Testis (tissue), 3 donors: Measurements from ENCODE around the gene SEC14L1. TPM values are rescaled to one million over a fixed set of nuclear protein-coding genes. Genes with fewer than 3 reads are reported as not detected.

Experiments used
- DNase-seq: peaks from one replicate; pipeline ENCODE4 v3.0.0-alpha.2; 2019
- H3K27ac ChIP-seq, 2 donors: fragments of 200-600 bp; sonication (generic); one replicate each; pipeline ENCODE4 v1.5.1; 2019
- H3K27me3 ChIP-seq: fragments of 200-600 bp; sonication (generic); one replicate; pipeline ENCODE4 v1.5.1; 2019
- H3K36me3 ChIP-seq: fragments of 200-600 bp; sonication (generic); one replicate; pipeline ENCODE4 v1.5.1; 2017; ENCODE audit warnings: low read depth; ENCODE audit errors: missing control alignments
- H3K4me1 ChIP-seq: fragments of 200-600 bp; sonication (generic); one replicate; pipeline ENCODE4 v1.5.1; 2019
- H3K4me3 ChIP-seq, 2 donors: fragments of 200-600 bp; sonication (generic); one replicate each; pipeline ENCODE4 v1.5.1; 2017 to 2019
- H3K9me3 ChIP-seq: fragments of 200-600 bp; sonication (generic); one replicate; pipeline ENCODE4 v1.5.1; 2017
- POLR2A ChIP-seq: fragments of 450-650 bp; IDR thresholded peaks from one replicate; pipeline ENCODE4 v1.6.1; 2017; ENCODE audit warnings: antibody characterized with exemption, mild to moderate bottlenecking, moderate library complexity
- WGBS, 2 donors: methylation state at CpG; one replicate each; pipeline ENCODE4 v1.1.5; 2018; 5-methylcytosine and 5-hydroxymethylcytosine counted together
- intact Hi-C: fragments of 100-400 bp; cut with DNase I; formaldehyde crosslinking; loops from one replicate; pipeline ENCODE4 v1.15.1; 2023; ENCODE audit warnings: low total_unique reads
- polyA plus RNA-seq: library from polyadenylated mRNA; stranded (reverse); fragments of 350-450 nt; fragmentation: Illumina TruSeq; extraction: RNeasy Lipid Tissue Mini Kit (QIAGEN cat#74804); gene quantifications from one replicate; pipeline ENCODE4 v1.2.3, GENCODE V29; 2014; ENCODE audit warnings: low read depth, low replicate concordance; ENCODE audit not compliant: insufficient read depth
- total RNA-seq, 2 donors: library from RNA; depleted of rRNA; stranded (reverse); fragments of >200 nt; gene quantifications; one replicate each; pipeline ENCODE4 v1.2.3, GENCODE V29; 2016
- TF ChIP-seq, protein P1 (sequence below), 3 experiments: fragments of 450-650 bp in 2 of 3; fragments of 200-600 bp in 1 of 3; sonication (generic) in 1 of 3; IDR thresholded peaks; one replicate each; pipeline ENCODE4 v1.5.1; 2016 to 2019; ENCODE audit warnings: antibody characterized with exemption in 3 of 3, mild to moderate bottlenecking in 2 of 3, moderate library complexity in 1 of 3

SEC14L1 gene
- total and polyA plus RNA-seq, 3 donors from 2014 or later, result 143 to 262 (median 240) TPM

DNA sequence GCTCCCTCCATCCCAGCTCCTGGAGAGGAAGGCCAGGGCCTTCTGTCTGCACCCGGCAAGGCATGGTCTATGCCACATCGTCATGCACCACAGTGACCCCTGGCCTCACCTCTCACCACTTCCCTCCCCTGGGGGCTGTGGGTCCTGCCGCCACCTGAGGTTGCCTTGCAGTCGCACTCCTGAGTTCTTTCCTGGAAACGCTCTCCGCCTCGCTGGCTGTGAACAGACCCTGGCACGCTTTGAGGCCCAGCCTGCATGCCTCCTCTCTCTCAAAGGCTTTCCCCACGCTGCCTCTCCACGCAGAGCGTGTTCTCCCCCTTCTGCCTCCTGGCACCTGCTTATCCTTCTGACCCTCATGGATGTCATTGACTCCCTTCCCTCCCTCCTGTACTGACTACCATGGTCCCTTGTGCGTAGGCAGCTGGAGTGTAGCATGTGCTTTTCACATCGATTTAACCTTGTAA lies 45.4 kb downstream of the SEC14L1 start:
- WGBS, 2 donors, result 40 to 64% methylated on average over 13 of the region's 13 CpGs
- intact Hi-C loops, result no loop called here
- DNase-seq, result peak; percentile 79
- Histone ChIP-seq H3K27me3 (no peaks in the 10 kb centered on the region), H3K4me1 (peaks cover 43% of the 10 kb centered on the region), H3K27ac (peak overlapping the region; percentile 14 to 42), H3K36me3 (no peaks in the 10 kb centered on the region), H3K4me3 (no peak overlapping the region), H3K9me3 (no peaks in the 10 kb centered on the region)
- TF ChIP-seq, protein P1, sequence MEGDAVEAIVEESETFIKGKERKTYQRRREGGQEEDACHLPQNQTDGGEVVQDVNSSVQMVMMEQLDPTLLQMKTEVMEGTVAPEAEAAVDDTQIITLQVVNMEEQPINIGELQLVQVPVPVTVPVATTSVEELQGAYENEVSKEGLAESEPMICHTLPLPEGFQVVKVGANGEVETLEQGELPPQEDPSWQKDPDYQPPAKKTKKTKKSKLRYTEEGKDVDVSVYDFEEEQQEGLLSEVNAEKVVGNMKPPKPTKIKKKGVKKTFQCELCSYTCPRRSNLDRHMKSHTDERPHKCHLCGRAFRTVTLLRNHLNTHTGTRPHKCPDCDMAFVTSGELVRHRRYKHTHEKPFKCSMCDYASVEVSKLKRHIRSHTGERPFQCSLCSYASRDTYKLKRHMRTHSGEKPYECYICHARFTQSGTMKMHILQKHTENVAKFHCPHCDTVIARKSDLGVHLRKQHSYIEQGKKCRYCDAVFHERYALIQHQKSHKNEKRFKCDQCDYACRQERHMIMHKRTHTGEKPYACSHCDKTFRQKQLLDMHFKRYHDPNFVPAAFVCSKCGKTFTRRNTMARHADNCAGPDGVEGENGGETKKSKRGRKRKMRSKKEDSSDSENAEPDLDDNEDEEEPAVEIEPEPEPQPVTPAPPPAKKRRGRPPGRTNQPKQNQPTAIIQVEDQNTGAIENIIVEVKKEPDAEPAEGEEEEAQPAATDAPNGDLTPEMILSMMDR (IDR thresholded peaks at IDR 0.05), result no peak
- no peak for TF ChIP-seq POLR2A

DNA sequence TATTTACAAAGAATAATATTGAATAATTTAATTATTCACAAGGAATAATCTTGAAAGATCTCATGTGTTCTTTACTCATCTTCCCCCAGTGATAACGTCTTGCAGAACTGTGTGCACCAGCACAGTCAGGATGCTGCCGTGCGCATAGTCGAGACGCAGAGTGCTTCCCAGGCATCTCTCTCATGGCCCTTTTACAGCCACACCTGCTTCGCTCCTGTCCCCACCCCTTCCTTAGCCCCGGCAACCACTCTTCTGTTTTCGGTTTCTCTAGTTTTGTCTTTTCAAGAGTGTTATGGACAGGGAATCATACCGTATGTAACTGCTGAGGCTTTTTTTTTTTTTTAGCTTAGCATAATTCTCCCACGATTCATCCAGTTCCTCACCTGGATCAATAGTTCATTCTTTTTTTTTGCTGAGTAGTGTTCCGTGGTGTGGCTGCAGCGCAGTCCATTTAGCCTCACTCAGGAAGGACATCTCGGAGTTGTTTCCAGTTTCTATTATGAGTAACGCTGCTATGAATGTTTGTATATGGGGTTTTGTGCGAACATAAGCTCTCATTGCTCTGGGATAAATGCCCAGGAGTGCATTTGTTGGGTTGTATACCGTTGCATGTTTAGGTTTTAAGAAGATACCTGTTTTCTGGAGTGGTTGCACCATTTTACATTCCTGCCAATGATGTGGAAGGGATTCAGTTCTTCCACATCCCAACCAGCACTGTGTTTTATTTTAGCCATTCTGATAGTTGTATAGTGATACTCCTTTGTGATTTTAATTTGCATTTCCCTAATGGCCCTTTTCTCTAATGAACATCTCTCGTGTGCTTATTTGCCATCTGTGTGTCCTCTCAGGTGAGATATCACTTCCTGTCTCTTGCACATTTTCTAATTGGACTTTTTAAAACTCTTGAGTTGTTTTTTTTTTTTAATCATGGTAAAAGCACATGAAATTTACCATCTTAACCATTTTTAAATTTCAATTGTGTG lies 47.6 kb downstream of the SEC14L1 start:
- Histone ChIP-seq H3K4me3 (no peak overlapping the region), H3K36me3 (no peaks in the 10 kb centered on the region), H3K4me1 (peaks cover 21% of the 10 kb centered on the region), H3K27ac (peak overlapping the region; percentile 10 to 47), H3K27me3 (no peaks in the 10 kb centered on the region), H3K9me3 (no peaks in the 10 kb centered on the region)
- DNase-seq, result no peak
- 65 to 71% methylated on average over 17 of the region's 17 CpGs for WGBS, 2 donors
- intact Hi-C loops, result no loop called here
- TF ChIP-seq, protein P1 (IDR thresholded peaks at IDR 0.05), result no peak
- TF ChIP-seq POLR2A, result no peak

DNA sequence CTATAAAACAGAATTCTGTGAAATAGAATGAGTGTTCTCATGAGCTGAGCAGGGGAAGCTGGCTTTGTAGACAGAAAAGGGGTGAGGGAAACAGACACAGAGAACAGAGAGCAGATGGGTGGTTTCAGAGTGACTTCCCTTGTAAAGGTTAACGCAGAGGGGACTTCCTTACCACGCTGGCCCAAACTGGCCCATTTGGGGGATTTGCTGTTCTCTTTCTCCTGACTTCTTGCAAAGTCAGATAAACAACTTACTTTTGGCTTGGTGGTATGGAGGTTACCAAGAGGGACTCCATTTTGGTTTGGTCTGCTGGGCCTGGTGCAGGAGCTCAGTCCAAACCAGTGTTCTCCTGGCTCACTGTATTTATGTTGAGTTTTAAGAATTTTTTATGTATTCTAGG lies 48.4 kb downstream of the SEC14L1 start:
- DNase-seq, result no peak
- intact Hi-C loops, result no loop called here
- peaks cover 14% of the 10 kb centered on the region for H3K4me1 ChIP-seq
- no peak for TF ChIP-seq POLR2A
- TF ChIP-seq, protein P1 (IDR thresholded peaks at IDR 0.05), result no peak
- no peak overlapping the region for H3K4me3 ChIP-seq
- no peaks in the 10 kb centered on the region for H3K27me3 ChIP-seq
- peak overlapping the region in 1 of 2 donors; percentile 47 for H3K27ac ChIP-seq
- H3K36me3 ChIP-seq, result no peaks in the 10 kb centered on the region
- H3K9me3 ChIP-seq, result no peaks in the 10 kb centered on the region
- WGBS, 2 donors, result 89 to 90% methylated on average over 2 of the region's 2 CpGs

DNA sequence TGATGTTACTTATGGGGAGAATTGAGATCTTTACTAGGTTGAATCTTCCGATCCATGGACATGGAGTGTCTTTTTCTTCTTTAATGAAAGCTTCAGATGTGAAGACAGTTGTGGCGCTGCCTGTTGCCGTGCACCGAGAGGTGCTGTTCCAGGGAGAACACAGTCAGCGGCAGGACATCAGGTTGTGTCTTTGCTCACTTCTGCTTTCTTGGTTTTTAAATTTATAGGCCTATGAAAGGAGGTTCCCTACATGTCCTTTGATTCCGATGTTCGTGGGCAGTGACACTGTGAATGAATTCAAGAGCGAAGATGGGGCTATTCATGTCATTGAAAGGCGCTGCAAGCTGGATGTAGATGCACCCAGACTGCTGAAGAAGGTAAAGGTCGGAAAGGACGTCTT lies 49.8 kb downstream of the SEC14L1 start:
- H3K27ac ChIP-seq, result no peak overlapping the region
- intact Hi-C loops, result no loop called here
- TF ChIP-seq POLR2A, result no peak
- TF ChIP-seq, protein P1 (IDR thresholded peaks at IDR 0.05), result no peak
- H3K4me3 ChIP-seq, result no peak overlapping the region
- no peaks in the 10 kb centered on the region for H3K9me3 ChIP-seq
- no peaks in the 10 kb centered on the region for H3K27me3 ChIP-seq
- H3K36me3 ChIP-seq, result no peaks in the 10 kb centered on the region
- H3K4me1 ChIP-seq, result peaks cover 5% of the 10 kb centered on the region
- 83 to 89% methylated on average over 11 of the region's 11 CpGs for WGBS, 2 donors
- DNase-seq, result no peak
